DMS79 (cell line): Measurements from ENCODE around the gene ALG8.

Source experiments
- DNase-seq: peaks from one replicate; lab custom pipeline; 2025; lab: John Stamatoyannopoulos, UW

The ALG8 gene

DNA sequence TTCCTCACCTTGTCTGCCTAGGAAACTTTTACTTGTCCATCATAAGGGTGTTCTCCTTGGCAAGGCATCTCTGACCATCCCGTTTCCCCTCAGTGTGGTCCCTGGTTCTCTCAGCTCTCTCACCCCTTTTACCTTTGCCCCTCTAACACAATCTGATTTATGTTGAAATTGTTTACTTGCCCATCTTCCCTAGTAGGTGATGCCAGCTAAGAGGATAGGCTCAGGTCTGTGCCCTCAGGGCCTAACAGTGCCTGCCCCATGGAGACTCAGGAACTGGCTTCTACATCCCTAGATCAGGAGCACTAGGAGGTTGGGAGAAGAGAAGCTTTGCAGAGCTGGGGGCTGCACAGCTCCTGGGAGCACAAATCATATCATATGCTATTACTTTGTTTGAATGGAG lies 21.1 kb upstream of the ALG8 start:
- DNase-seq, result no peak

GRCh38 chr11:78158987-78159652 lies 19.7 kb upstream of the ALG8 start:
- no peak for DNase-seq

GRCh38 chr11:78156127-78156844 lies 16.9 kb upstream of the ALG8 start:
- DNase-seq, result no peak

GRCh38 chr11:78151804-78152203 lies 12.4 kb upstream of the ALG8 start:
- no peak for DNase-seq

DNA sequence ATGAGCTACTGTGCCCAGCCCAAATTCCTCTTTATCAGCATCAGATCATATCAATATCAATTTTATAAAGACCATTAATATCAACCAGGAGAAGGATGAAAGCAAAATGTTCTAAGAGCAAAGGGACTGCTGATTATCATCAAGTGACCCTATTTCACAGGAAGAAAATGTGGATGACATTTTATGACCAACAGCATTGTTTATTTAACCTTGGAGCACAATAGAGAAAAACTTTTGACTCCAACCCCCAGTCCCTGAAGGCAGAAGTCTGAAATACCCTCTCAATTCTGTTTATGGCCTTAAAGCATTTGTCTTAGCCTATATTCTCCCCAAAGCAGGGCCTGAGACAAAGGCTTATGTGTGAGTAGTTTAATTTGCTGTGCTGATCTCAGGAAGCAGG lies 11.3 kb upstream of the ALG8 start:
- no peak for DNase-seq

DNA sequence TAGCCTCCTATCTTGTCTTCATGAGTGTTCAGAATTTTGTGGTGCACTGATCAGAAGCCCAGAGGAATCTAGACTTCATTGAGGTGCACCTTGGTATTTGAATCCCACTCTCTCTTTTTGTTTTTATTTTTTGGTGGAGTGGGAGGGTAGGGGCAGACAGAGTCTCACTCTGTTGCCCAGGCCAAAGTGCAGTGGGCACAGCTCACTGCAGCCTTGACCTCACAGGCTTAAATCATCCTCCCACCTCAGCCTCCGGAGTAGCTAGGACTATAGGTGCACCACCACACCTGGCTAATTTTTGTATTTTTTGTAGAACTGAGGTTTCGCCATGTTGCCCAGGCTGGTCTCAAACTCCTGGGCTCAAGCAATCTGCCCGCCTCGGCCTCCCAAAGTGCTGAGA lies 10.9 kb upstream of the ALG8 start:
- no peak for DNase-seq

DNA sequence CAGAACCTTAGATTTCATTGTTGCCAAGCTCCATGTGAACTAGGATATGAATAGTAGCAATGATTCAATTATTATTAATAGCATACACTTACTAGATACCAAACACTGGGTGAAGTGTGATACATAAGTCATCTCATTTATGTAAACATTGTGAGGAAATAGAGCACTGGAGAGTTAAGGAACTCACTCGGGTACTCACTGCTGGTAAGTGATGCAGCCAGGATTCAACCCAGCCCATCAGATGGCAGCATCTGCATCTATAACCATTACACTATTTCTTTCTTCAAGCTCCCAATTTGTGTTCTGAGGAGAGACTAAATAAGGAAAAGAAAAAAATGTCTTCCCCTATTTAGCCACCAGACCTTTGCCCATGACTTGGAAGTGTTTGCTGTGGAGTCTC lies 10.2 kb upstream of the ALG8 start:
- no peak for DNase-seq

DNA sequence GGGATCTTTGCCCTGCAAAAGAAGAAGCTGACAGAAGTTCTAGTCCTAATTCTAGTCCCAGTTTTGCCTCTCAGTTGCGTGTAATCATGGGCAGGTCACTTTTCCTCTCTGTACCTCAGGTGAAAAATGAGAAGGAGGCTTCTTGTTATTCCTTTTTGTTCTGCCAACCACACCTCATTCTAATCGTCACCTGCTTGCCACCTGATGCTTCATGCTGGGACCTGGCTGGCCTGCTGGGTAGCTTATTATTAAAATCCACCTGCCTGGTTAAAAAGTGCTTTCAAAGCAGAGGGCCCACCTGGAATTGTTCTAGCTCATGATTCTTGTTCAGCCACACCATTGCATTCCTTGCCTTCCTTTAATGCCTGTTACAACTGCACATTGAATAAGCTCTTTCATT lies 8.4 kb upstream of the ALG8 start:
- peak; percentile 42 for DNase-seq

- DNase-seq, result no peak
Measured at GRCh38 chr11:78145511-78146025, 6.1 kb upstream of the ALG8 start.

- no peak for DNase-seq
Measured at GRCh38 chr11:78140392-78141077, 1.1 kb upstream of the ALG8 start.

DNA sequence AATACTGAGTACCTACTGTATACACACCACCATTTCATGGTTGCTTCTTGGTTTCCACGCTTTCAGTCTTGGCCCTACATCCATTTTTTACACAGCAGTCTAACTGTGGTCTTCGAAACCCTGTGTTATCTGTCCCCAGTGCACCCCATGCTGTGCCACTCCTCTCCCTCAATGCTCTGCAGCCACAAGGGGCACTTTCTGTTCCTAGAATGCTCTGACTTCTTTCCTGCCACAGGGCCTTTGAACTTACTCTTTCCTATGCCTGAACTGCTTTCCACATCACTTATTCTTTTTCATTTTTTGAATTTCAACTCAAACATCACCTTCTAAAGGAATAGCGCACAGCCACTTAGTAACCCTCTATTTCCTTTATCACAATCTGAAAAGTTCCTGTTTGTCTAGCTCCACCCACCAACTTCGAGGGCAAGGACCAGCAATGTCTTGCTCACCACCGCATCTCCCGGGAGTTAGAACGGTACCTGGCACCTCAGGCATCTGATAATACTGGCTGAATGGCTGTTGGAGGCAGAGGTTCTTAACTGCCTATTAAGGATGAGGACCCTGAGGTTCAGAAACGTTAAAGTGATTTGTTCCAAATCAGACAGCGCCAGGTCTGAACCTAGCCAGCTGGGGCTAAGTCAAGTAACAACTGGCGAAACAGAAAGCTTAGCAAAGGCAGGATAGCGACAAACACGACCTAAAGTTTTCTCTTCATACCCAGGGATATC lies 568 bp downstream of the ALG8 start:
- DNase-seq, result peak; percentile 30

DNA sequence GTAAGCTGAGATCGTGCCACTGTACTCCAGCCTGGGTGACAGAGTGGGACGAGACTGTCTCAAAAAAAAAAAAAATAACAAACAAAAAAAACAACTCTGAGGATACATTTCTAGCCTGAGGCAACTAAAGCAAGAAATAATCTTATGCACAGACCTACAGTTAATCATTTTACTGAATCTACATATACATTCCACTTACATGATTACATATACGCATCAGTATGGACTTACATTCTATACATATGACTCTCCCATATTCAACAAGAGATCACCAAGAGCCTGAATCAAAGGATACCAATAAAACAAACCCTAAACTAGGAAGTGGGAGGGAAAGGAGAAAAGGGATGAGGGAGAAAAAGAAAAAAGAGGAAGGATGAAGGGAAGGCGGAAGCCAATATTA lies 1.1 kb downstream of the ALG8 start:
- DNase-seq, result no peak

- DNase-seq, result no peak
Measured at GRCh38 chr11:78132475-78132874, 7.0 kb downstream of the ALG8 start.

DNA sequence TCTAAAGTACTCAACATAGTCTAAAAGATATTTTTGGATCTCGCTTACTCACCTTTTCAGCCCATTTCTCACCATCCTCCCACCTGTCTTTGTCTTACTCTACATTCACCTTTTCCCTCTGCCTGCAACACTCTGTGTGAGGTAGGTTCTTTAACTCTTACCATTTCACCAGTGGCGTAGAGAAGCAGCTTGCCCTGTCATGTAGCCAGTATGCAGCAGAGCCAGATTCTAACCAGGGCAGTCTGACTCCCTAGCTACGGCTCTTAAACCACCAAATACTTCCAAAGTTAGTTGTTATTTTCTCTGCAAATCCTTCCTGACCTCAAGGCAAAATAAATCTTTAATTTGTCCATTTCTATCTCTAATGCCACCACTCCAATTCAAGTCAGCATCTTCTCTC lies 7.5 kb downstream of the ALG8 start:
- no peak for DNase-seq

DNA sequence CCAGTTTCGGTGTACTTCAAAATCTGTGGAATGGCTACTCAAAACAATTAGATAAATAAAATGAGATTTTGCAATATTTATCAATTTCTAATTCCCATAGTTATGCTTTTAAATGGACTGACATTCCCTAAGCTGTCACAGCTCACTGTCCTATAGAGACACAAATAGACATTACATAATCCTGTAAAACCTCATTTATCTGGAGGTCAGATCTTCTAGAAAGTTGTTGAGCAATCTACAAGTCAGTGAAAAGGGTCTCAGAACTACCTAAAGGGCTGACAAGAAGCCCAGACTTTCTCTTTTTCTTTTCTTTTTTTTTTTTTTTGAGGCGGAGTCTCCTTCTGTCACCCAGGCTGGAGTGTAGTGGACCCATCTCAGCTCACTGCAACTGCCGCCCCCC lies 12.0 kb downstream of the ALG8 start:
- DNase-seq, result no peak

DNA sequence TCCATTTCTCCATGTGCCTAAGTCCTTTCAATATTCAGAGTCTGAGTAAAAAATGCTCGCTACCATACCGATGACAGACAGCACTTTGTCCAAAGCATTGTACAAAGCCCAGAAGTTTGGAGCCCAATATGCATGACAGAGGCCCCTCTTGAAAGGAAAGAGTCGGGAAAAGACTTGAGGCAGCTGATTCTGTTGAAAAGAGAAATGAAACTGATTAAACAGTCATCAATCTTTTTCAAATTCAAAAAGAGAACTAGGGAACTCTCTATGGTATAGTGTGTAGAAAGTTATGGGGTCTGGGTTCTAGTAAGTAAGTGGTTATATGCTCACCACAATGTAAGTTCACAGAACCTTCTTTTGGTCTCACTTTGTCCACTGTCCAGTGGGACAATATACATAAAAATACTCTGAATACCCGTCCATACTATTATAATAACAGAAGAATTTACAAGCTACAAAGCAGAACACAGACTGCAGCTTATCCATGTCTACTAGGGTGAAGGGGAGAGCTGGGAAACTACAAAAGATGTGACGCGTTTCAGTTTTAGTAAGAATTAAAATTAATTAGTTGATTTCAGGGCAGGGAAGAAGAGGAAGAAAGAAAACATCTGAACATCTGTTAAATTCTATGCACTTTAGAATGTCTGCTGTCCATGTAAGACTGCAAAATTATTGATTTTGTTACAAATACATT lies 26.7 kb downstream of the ALG8 start:
- no peak for DNase-seq

GRCh38 chr11:78111298-78111697 lies 28.1 kb downstream of the ALG8 start:
- no peak for DNase-seq

GRCh38 chr11:78110830-78111229 lies 28.6 kb downstream of the ALG8 start:
- no peak for DNase-seq

DNA sequence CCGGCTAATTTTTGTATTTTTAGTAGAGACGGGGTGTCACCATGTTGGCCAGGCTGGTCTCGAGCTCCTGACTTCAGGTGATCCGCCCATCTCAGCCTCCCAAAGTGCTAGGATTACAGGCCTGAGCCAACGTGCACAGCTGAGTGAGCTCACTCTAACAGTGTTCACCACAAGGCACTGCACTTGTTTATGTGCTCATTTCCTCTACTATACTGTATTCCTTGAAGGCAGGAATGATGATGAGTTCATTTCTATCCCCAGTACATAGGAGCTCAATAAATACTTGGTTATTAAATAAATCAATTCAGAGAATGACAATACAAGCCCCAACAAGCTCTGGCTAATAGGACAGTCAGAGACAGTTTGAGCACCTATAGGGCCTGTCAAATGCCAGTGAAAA lies 29.1 kb downstream of the ALG8 start:
- DNase-seq, result no peak

DNA sequence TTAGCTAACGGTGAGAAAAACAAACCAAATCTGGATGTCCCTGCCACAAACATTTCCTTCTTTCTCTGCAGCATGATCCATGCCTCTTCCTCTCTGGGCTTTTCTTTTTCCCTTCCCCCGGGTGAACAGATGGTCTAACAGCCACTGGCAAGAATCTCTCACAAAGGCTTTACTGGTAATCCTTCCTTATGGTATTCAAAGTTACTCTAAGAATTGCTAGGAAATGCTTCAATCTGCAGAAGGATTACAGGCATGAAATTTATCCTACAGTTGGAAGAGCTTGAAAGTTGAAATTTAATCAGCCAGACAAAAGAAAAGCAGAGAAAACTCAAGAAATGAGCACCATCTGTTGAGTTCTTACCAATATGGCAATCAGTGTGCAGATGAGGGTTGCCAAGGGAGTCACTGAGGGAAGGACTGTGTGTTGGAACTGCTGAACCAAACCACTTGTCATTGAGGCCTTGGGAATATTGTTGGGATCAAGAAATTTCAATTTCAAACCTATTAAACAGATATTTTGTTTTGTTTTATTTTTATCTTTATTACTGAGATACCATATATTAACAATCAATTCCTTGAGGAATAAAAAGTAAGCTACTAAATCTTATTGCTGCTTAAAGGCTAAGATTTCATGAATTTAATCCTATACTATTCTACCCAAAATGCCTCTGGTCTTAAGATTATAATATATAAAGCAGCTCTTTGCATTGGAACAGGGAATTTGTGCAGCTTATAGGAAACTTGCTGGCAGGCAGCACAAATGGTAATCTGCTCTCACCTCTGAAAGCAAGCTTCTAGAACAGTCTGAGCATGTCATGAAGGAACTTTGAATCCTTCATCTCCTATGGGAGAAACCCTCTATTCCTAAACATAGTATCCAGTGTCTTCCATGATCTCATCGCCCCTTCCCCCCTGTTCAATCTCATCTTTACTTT lies 30.1 kb downstream of the ALG8 start:
- DNase-seq, result no peak
